ENCODE results near the gene RNLS.

The RNLS gene

GRCh38 chr10:88437411-88437810 lies 145.7 kb downstream of the RNLS start (continued):
- TF ChIP-seq ELK4 (IDR thresholded peaks at IDR 0.05; ENCODE audit: borderline replicate concordance, low read depth, low read length) (no peak), ZNF221 (tag by site-specific recombination; IDR thresholded peaks at IDR 0.05; ENCODE audit: borderline replicate concordance) (no peak), ZSCAN23 (tag by site-specific recombination; IDR thresholded peaks at IDR 0.05) (no peak), ZNF501 (tag by site-specific recombination; IDR thresholded peaks at IDR 0.05) (no peak)

- no peaks in the 10 kb centered on the region for H3K36me3 ChIP-seq (ENCODE audit: control insufficient read depth in 2 of 2, insufficient read depth in 1 of 2, low read length in 2 of 2)
- no peak for TF ChIP-seq ZNF416 (tag by site-specific recombination; IDR thresholded peaks at IDR 0.05)
- no peak for TF ChIP-seq ZNF692 (tag by site-specific recombination; IDR thresholded peaks at IDR 0.05)
- TF ChIP-seq ZNF76 (tag by site-specific recombination; IDR thresholded peaks at IDR 0.05; ENCODE audit: borderline replicate concordance, low read depth), result no peak
- no peak for TF ChIP-seq ZBTB8A (tag by site-specific recombination; IDR thresholded peaks at IDR 0.05)
- ChIA-PET POLR2A (no interaction called here), CTCF (no interaction called here)
- no peak overlapping the region for H3K4me3 ChIP-seq (ENCODE audit: low read depth, low read length)
- no peaks in the 10 kb centered on the region for H3K9me3 ChIP-seq (ENCODE audit: control insufficient read depth, insufficient read depth, low read depth, low read length)
- H3K27ac ChIP-seq (ENCODE audit: extremely low read depth, low read depth, low read length), result no peak overlapping the region
- peaks cover 6% of the 10 kb centered on the region for H3K4me1 ChIP-seq (ENCODE audit: control insufficient read depth, insufficient read depth, low read length)
Measured at GRCh38 chr10:88433565-88434186, 149.4 kb downstream of the RNLS start.

- Histone ChIP-seq H3K4me3 (ENCODE audit: low read depth, low read length) (no peak overlapping the region), H3K4me1 (ENCODE audit: control insufficient read depth, insufficient read depth, low read length) (peaks cover 18% of the 10 kb centered on the region), H3K9me3 (ENCODE audit: control insufficient read depth, insufficient read depth, low read depth, low read length) (no peaks in the 10 kb centered on the region), H3K36me3 (ENCODE audit: control insufficient read depth in 2 of 2, insufficient read depth in 1 of 2, low read length in 2 of 2) (no peaks in the 10 kb centered on the region), H3K27ac (ENCODE audit: extremely low read depth, low read depth, low read length) (no peak overlapping the region)
- TF ChIP-seq BCL11B (tag by site-specific recombination; IDR thresholded peaks at IDR 0.05; ENCODE audit: low read depth), result no peak
- TF ChIP-seq ZNF26 (tag by site-specific recombination; IDR thresholded peaks at IDR 0.05), result peak; percentile 68; the same call in 1 of the 2 replicates
- no peak for TF ChIP-seq ZFHX2 (tag by site-specific recombination; conservative IDR thresholded peaks at IDR 0.05)
- CTCF ChIA-PET, result interaction anchor here (0.6 kb wide), 1 partner anchor 114 kb away, joined by 3 read pairs; no protein-coding TSS in a partner anchor
- POLR2A ChIA-PET, result no interaction called here
Measured at GRCh38 chr10:88431103-88431502, 152.0 kb downstream of the RNLS start.

- Histone ChIP-seq H3K4me1 (ENCODE audit: control insufficient read depth, insufficient read depth, low read length) (peaks cover 18% of the 10 kb centered on the region), H3K27ac (ENCODE audit: extremely low read depth, low read depth, low read length) (no peak overlapping the region), H3K36me3 (ENCODE audit: control insufficient read depth in 2 of 2, insufficient read depth in 1 of 2, low read length in 2 of 2) (no peaks in the 10 kb centered on the region), H3K9me3 (ENCODE audit: control insufficient read depth, insufficient read depth, low read depth, low read length) (no peaks in the 10 kb centered on the region), H3K4me3 (ENCODE audit: low read depth, low read length) (no peak overlapping the region)
- POLR2A ChIA-PET, result no interaction called here
- CTCF ChIA-PET, result interaction anchor here (0.6 kb wide), 1 partner anchor 570 kb away, joined by 4 read pairs; no protein-coding TSS in a partner anchor
- no peak for TF ChIP-seq ZNF843 (tag by site-specific recombination; IDR thresholded peaks at IDR 0.05)
- TF ChIP-seq ZNF449 (tag by site-specific recombination; IDR thresholded peaks at IDR 0.05), result no peak
- no peak for TF ChIP-seq ZNF140 (tag by site-specific recombination; IDR thresholded peaks at IDR 0.05)
- no peak for TF ChIP-seq PRDM1 (tag by site-specific recombination; IDR thresholded peaks at IDR 0.05)
- no peak for TF ChIP-seq ZBTB49 (tag by site-specific recombination; IDR thresholded peaks at IDR 0.05; ENCODE audit: low read depth)
- TF ChIP-seq ZNF768 (tag by site-specific recombination; IDR thresholded peaks at IDR 0.05), result no peak
- no peak for TF ChIP-seq YY2 (tag by site-specific recombination; IDR thresholded peaks at IDR 0.05)
- TF ChIP-seq ZNF354C (tag by site-specific recombination; IDR thresholded peaks at IDR 0.05; ENCODE audit: borderline replicate concordance, low read depth), result no peak
- no peak for TF ChIP-seq ZNF155 (tag by site-specific recombination; IDR thresholded peaks at IDR 0.05)
Measured at GRCh38 chr10:88428976-88429375, 154.1 kb downstream of the RNLS start.
